GM19099 (cell line): Measurements from ENCODE around the gene GIT1.
A peak's percentile ranks its signal among the peaks of the same experiment; 100 is the strongest.

Source experiments
- POLR2A ChIP-seq: IDR thresholded peaks from 3 replicates; pipeline ENCODE4 v1.6.1; 2011; ENCODE audit warnings: low read depth; ENCODE audit not compliant: insufficient read length; ENCODE audit errors: extremely low read depth

The GIT1 gene

GRCh38 chr17:29589524-29590410 is at the start of gene GIT1:
TSS of gene GIT1 (minus strand) at chr17:29589648. CDS start at chr17:29589378, 270 bp downstream.
- peak; percentile 61 for TF ChIP-seq POLR2A

- TF ChIP-seq POLR2A = no peak
Measured at GRCh38 chr17:29633886-29634285, 44.4 kb upstream of the GIT1 start.

- no peak for TF ChIP-seq POLR2A
Measured at GRCh38 chr17:29630630-29631193, 41.3 kb upstream of the GIT1 start.

GRCh38 chr17:29629839-29630238 is 40.4 kb upstream of the GIT1 start:
- TF ChIP-seq POLR2A = no peak

- no peak for TF ChIP-seq POLR2A
Measured at GRCh38 chr17:29628644-29629043, 39.2 kb upstream of the GIT1 start.

- no peak for TF ChIP-seq POLR2A
Measured at GRCh38 chr17:29627951-29628350, 38.5 kb upstream of the GIT1 start.

- no peak for TF ChIP-seq POLR2A
Measured at GRCh38 chr17:29625037-29625750, 35.7 kb upstream of the GIT1 start.

GRCh38 chr17:29624586-29624985 is 35.1 kb upstream of the GIT1 start:
- no peak for TF ChIP-seq POLR2A

- no peak for TF ChIP-seq POLR2A
Measured at GRCh38 chr17:29623283-29623647, 33.8 kb upstream of the GIT1 start.

- no peak for TF ChIP-seq POLR2A
Measured at GRCh38 chr17:29622337-29623282, 33.2 kb upstream of the GIT1 start, which contains the start of gene CORO6. TSS of gene CORO6 (minus strand) at chr17:29622912. CDS start at chr17:29621421, 1,491 bp downstream.

- no peak for TF ChIP-seq POLR2A
Measured at GRCh38 chr17:29621751-29622194, 32.3 kb upstream of the GIT1 start.

GRCh38 chr17:29620779-29621500 is 31.5 kb upstream of the GIT1 start:
- TF ChIP-seq POLR2A = no peak

- TF ChIP-seq POLR2A = no peak
Measured at GRCh38 chr17:29620271-29620670, 30.8 kb upstream of the GIT1 start.

GRCh38 chr17:29619251-29619650 is 29.8 kb upstream of the GIT1 start:
- no peak for TF ChIP-seq POLR2A
